Fibroblast of villous mesenchyme (primary cell): Measurements from ENCODE around the gene GLRA3. TPM values are rescaled to one million over a fixed set of nuclear protein-coding genes. Genes with fewer than 3 reads are reported as not detected.

Experiments used
- DNase-seq: peaks from one replicate; pipeline ENCODE4 v3.0.0-alpha.2; 2010; ENCODE audit warnings: low read depth
- H3K4me3 ChIP-seq: 2 replicates; pipeline ENCODE4 v1.5.1; 2011; ENCODE audit warnings: low read depth, mild to moderate bottlenecking, low read length
- total RNA-seq: library from RNA; depleted of rRNA; stranded (reverse); fragments of >200 nt; gene quantifications from 2 replicates; pipeline ENCODE4 v1.2.3, GENCODE V29; 2012
- TF ChIP-seq, protein P1 (sequence below): IDR thresholded peaks from 2 replicates; pipeline ENCODE4 v1.5.1; 2012; ENCODE audit warnings: low read depth, mild to moderate bottlenecking, low read length; ENCODE audit not compliant: insufficient read depth

The GLRA3 gene
- total RNA-seq, 1 donor, result not detected

- H3K4me3 ChIP-seq, result no peak overlapping the region
- peak; percentile 18 for DNase-seq
- TF ChIP-seq, protein P1, sequence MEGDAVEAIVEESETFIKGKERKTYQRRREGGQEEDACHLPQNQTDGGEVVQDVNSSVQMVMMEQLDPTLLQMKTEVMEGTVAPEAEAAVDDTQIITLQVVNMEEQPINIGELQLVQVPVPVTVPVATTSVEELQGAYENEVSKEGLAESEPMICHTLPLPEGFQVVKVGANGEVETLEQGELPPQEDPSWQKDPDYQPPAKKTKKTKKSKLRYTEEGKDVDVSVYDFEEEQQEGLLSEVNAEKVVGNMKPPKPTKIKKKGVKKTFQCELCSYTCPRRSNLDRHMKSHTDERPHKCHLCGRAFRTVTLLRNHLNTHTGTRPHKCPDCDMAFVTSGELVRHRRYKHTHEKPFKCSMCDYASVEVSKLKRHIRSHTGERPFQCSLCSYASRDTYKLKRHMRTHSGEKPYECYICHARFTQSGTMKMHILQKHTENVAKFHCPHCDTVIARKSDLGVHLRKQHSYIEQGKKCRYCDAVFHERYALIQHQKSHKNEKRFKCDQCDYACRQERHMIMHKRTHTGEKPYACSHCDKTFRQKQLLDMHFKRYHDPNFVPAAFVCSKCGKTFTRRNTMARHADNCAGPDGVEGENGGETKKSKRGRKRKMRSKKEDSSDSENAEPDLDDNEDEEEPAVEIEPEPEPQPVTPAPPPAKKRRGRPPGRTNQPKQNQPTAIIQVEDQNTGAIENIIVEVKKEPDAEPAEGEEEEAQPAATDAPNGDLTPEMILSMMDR, result no peak
Measured at GRCh38 chr4:174716986-174717770, 111.9 kb downstream of the GLRA3 start.

DNA sequence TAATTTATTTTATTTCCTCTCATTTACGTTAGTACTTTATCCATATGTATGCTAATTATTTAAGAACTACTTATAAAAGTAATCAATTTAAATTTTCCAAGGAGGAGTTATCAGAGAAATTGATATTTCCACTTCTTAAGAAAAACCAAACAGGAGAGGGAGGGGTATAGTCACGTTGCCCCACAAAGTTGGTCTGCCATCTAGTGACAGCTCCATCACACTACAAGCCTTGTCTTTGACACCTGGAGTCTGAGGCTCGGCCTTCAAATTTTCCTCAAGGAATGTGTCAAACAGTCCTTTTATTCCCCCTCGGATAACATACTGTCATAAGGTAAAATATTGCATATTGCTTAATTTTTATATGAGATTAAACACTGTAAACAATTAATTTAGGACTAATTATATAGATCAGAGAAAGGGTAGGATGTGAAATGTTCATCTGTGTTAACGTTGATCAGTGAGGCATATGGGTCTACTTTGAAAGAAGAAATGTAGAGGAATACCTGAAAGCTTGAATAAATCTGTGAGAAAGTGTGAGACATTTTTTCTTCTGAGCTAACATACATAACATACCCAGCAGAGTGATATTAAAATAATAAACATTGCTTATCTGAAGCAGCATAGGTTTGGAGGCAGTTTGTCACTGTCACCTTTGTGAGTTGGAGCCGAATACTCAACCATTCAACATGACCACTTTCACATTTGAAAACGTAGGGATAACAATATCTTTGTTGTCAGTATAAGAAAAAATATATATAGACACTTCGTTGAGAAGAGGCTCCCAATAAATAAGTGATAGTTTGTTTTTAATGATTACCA is 114.4 kb downstream of the GLRA3 start:
- H3K4me3 ChIP-seq, result no peak overlapping the region
- TF ChIP-seq, protein P1, result peak; percentile 84
- DNase-seq, result peak; percentile 44

- TF ChIP-seq, protein P1, result no peak
- H3K4me3 ChIP-seq, result no peak overlapping the region
- DNase-seq, result no peak
Measured at GRCh38 chr4:174713821-174714220, 115.2 kb downstream of the GLRA3 start.

GRCh38 chr4:174713181-174713580 is 115.9 kb downstream of the GLRA3 start:
- DNase-seq, result no peak
- no peak overlapping the region for H3K4me3 ChIP-seq
- TF ChIP-seq, protein P1, result no peak

DNA sequence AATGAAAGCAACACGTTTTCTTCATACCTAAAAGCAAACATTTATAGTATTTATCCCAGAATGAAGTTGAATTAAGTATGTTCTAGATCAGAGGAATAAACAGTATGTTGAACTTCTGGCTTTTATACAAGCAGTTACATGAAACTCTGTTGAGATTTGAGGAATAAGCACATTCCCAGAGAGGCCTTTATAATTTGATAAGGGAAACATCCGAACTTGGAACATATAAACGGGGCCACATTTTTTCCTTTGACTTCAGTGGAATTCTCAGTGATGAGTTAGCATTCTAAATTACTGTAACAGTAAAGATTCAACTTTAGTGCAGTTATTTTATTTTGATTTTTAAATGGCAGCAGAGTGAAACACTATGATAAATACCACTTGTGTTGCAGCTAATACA is 119.5 kb downstream of the GLRA3 start:
- DNase-seq, result no peak
- TF ChIP-seq, protein P1, result no peak
- no peak overlapping the region for H3K4me3 ChIP-seq

- H3K4me3 ChIP-seq, result no peak overlapping the region
- DNase-seq, result no peak
- TF ChIP-seq, protein P1, result no peak
Measured at GRCh38 chr4:174708381-174708780, 120.7 kb downstream of the GLRA3 start.
